CD4-positive, alpha-beta T cell treated with Interleukin-17A for 4 hours (primary cell): ENCODE measurements around the gene COL2A1.

Source experiments
- DNase-seq: peaks from one replicate; pipeline ENCODE4 v3.0.0-alpha.2; 2020; ENCODE audit warnings: mixed read lengths

The COL2A1 gene

GRCh38 chr12:47988073-47989022 lies 15.9 kb downstream of the COL2A1 start:
- no peak for DNase-seq

- DNase-seq, result no peak
Measured at GRCh38 chr12:47987411-47988072, 16.7 kb downstream of the COL2A1 start.

GRCh38 chr12:47986832-47987231 lies 17.4 kb downstream of the COL2A1 start:
- DNase-seq, result no peak

- DNase-seq, result no peak
Measured at GRCh38 chr12:47986291-47986660, 18.0 kb downstream of the COL2A1 start.

DNA sequence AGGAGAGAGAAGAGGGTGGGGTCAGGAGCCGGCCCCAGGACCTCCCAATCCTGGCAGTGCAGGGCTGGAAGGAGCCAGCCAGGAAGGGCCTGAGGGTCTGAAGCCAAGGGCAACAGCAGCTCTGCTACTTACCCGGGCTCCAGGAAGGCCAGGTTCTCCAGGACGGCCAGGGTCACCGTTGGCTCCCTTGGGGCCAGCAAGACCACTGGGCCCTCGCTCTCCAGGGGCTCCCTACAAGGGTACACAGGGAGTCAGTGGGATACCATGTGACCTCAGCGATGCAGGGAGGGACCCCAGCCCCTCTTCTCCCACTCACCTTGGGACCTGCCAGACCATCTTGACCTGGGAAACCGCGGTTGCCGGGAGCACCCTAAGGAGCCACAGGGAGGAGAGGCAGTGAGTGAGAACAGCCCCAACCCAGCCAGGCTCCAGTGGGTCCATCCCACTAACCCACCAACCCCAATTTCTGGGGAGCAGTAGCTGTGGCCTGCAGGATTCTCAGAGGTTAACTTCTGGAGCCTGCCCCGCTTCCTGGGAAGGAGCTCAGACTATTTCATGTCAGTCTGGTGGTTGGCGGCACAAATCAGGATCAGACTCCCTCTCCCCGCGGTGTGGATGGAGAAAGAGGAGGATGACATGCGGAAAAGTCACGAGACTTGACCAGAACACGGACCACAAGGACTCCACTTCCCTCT lies 18.5 kb downstream of the COL2A1 start:
- DNase-seq, result no peak

DNA sequence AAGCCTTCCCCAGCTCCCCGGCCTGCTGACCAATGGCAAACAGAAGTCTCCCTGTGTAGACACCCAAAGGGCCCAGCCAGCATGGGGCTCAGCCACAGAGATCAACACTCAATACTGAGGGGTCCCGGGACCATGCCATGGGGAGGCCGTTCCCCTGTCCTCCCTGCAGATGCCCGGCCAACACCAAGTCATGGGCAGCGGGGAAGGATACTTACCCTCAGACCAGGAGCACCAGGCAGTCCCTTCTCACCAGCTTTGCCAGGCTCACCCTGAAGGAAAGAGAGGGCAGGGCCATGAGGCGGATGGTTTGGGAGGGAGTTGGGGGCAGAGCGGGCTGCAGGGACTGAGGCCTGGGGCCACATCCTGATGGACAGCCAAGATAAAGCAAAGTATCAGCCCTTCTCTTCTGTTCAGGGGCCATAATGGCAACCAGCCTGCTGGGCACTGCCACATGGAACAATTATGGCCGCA lies 19.9 kb downstream of the COL2A1 start:
- no peak for DNase-seq

DNA sequence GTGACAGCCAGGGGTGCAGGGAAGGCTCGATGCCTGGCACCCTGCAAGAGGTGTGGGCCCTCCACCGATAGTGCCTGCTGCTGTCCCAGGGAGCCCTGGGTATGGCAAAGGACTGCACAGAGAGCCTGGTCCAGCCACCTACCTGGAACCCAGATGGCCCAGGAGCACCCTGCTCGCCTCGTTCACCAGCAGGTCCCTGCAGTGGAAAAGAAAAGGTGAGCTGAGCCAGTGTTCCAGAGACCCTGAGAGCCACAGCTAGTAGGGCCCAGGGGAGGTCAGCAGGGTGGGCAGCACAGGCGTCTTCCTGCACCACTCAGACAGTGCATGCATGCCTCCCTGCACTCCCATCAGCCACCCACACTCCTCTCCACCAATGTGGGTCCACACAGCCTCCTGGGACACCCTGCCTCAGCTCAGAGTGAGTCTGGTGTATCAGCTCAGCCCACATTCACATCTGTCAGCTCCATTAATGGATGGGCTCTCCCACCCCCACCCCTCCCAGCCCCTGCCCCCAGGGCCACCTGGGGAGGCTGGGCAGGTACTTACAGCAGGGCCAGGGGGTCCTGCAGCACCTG lies 20.6 kb downstream of the COL2A1 start:
- DNase-seq, result no peak

DNA sequence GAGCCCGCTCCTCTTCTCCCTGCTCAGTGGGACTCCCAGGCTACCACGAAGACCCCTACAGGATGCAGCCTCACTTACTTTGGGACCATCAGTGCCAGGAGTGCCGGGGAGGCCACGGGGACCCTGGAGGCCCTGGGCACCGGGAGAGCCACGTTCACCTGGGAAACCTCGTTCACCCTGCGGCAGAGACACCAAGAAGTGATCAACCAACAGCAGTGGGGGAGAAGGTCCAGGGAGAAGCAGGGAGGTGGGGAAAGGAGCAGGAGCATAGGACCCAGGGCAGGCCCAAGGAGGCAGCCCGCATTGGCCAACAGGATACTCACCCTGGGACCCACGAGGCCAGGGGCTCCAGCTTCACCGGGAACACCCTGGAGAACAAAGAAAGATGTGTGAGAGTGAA lies 21.5 kb downstream of the COL2A1 start:
- DNase-seq, result no peak

DNA sequence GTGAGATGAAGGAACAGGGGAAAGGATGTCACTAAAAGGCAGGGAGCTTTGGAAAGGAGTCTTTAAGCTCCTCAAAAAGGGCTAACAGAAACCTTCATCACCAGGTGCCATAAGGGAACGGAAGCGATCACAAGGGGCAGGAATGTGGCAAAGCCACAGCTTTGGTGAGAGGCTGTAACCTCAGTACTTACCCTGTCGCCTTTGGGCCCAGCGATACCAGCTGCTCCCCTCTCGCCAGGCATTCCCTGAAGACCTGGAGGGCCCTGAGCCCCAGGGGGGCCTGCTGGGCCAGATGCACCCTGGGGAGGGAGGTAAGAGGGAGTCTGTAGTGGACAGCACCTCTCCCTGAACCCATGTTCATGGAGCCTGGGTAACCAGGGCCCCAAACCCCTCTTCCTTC lies 22.0 kb downstream of the COL2A1 start:
- DNase-seq, result no peak

- no peak for DNase-seq
Measured at GRCh38 chr12:47981496-47982260, 22.6 kb downstream of the COL2A1 start.

DNA sequence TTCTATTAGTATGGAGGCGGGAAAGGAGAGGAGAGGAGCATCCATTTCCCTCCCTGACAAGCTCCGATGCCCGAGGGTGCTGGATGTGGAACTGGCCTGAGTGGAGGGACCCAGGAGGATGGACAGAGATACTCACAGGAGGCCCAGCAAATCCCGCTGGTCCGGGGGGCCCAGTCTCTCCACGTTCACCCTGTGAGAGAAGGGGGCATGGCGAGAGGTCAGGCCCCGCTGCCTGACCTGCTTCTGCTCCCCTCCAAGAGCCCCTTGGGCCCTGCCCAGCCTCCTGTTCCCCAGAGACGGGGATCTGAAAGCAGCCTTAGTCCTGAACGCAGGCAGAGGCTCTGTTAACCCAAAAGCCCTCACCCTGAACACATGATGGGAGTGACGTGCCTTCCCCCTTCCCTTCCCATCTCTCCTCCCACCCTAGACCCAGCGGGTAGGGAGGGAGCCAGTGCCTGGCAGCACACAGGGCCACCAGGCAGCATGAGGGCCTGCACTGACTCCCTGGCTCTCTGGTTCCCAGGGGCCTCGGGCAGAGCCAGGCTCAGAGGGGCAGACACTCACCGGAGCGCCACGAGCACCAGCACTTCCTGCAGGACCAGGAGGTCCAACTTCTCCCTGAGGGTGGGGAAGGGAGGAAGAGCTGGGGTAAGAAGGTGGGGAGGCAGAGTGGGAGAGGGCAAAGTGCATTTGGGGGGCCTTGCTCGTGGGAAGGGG lies 23.3 kb downstream of the COL2A1 start:
- DNase-seq, result no peak

DNA sequence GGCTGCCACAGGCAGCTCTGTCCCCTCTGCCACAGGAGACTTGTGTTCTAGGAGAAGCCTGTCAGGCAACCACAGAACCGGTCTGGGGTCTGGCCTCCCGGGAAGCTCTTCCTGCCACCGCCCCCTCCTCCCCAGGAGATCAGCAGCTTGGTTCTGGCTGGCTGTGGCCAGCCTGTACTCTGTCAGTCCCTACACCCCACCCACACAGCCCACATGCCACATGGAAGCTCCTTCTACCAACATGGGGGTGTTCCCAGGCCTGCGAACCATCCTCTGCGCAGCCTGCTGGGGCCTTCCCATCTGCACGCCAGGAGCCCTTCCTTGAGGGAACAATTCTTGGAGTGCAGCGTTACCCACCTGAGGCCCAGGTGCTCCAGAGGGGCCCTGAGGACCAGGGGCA lies 24.1 kb downstream of the COL2A1 start:
- DNase-seq, result no peak

DNA sequence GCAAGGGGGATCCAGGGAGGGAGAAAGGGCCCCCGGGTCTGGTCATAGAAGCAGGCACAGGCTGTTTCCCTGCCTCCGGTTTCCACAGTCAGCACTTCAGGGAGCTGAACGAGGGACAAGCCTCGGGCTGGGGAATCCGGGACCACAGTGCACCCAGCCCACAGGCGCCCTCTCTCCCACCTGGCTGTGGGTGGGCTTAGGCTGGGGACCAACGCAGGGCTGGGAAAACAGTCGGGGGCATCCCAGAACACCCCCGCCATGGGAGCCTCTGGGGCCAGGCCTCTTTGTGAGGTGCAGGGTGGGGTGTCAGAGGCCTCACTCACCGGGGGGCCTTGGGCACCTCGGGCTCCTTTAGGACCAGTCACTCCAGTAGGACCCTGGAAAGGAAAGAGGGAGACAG lies 24.6 kb downstream of the COL2A1 start:
- DNase-seq, result no peak

GRCh38 chr12:47979166-47979565 lies 25.1 kb downstream of the COL2A1 start:
- DNase-seq, result no peak

- DNase-seq, result no peak
Measured at GRCh38 chr12:47978598-47978873, 25.7 kb downstream of the COL2A1 start.

GRCh38 chr12:47977772-47978597 lies 26.3 kb downstream of the COL2A1 start:
- no peak for DNase-seq

GRCh38 chr12:47977046-47977771 lies 27.1 kb downstream of the COL2A1 start:
- DNase-seq, result no peak

GRCh38 chr12:47975816-47976215 lies 28.5 kb downstream of the COL2A1 start:
- DNase-seq, result no peak

DNA sequence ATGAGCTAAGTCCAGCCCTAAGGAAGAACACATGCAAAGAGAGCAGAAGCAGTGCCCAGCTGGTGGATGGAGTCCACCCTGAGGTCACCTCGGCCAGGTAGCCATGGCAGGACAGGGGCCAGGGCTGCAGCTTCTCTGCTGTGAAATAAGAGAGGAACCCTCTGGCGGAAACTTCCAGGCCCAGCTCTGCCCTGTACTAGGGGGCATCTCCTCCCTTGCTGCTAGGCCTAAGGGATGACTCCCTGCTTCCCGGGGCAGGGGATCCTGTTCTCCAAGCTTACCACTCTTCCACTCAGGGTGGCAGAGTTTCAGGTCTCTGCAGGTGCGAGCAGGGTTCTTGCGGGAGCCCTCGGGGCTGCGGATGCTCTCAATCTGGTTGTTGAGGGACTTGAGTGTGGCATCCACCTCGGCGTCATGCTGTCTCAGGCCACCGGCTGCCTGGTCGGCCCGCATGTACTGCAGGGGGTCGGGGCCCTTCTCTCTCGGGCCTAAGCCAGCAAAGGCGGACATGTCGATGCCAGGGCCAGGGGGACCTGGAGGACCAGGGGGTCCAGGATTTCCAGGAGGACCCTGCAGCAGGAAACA lies 29.1 kb downstream of the COL2A1 start:
- DNase-seq, result no peak

DNA sequence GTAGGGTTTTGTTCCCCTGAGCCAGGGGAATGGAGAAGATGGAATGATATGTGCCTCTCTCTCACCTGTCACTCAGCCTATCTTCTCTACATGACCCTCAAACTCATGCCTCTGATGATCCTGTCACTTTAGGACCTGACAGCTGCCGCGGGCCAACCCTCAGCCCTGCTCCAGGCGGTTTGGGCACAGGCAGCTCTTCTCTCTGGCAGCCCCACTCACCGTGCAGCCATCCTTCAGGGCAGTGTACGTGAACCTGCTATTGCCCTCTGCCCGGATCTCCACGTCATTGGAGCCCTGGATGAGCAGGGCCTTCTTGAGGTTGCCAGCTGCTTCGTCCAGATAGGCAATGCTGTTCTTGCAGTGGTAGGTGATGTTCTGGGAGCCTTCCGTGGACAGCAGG lies 30.4 kb downstream of the COL2A1 start:
- no peak for DNase-seq
